ENCODE results near the gene RSRC1.

Gene RSRC1

GRCh38 chr3:158456114-158456513 lies 346.2 kb downstream of the RSRC1 start:
- TF ChIP-seq CTCF (IDR thresholded peaks at IDR 0.05; ENCODE audit: insufficient read depth, low read length, missing control alignments): no peak
- H3K4me3 ChIP-seq (ENCODE audit: low read depth, low read length): no peak overlapping the region
- POLR2A ChIA-PET: no interaction called here
- CTCF ChIA-PET: no interaction called here
- no peak for DNase-seq (ENCODE audit: low read depth, low spot score)

- H3K4me3 ChIP-seq (ENCODE audit: low read depth, low read length): no peak overlapping the region
- POLR2A ChIA-PET: no interaction called here
- CTCF ChIA-PET: interaction anchor here (1.2 kb wide), 1 partner anchor 24 kb away, joined by 3 read pairs; no protein-coding TSS in a partner anchor
- no peak for DNase-seq (ENCODE audit: low read depth, low spot score)
- TF ChIP-seq CTCF (IDR thresholded peaks at IDR 0.05; ENCODE audit: insufficient read depth, low read length, missing control alignments): no peak
Observed at GRCh38 chr3:158458464-158458863, 348.6 kb downstream of the RSRC1 start.

DNA sequence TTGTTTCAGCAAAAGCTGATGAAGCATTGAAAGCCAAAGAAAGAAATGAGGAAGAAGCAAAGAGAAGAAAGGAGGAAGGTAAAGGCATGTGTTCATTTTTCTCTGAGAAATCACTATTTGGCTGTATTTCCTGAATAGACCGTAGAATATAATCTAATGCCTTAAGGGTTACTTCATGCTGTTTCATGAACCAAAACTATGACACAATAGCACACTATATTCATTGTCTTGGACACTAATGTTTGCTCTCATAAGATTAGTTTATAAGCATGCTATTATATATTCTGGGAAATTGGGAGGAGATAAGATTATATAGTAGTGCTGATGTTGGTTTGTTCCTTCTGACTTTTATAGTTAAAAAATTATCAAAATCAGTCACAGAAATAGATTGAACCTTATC lies 351.0 kb downstream of the RSRC1 start:
- no peak overlapping the region for H3K4me3 ChIP-seq (ENCODE audit: low read depth, low read length)
- no peak for DNase-seq (ENCODE audit: low read depth, low spot score)
- TF ChIP-seq CTCF (IDR thresholded peaks at IDR 0.05; ENCODE audit: insufficient read depth, low read length, missing control alignments): no peak
- CTCF ChIA-PET: no interaction called here
- POLR2A ChIA-PET: no interaction called here

- ChIA-PET CTCF (interaction anchor here (1.3 to 1.4 kb wide), 2 partner anchors 30 to 857 kb away, joined by 4 to 6 read pairs; no protein-coding TSS in a partner anchor), POLR2A (no interaction called here)
- TF ChIP-seq CTCF (IDR thresholded peaks at IDR 0.05; ENCODE audit: insufficient read depth, low read length, missing control alignments): no peak
- DNase-seq (ENCODE audit: low read depth, low spot score): no peak
- H3K4me3 ChIP-seq (ENCODE audit: low read depth, low read length): no peak overlapping the region
Observed at GRCh38 chr3:158463556-158463955, 353.7 kb downstream of the RSRC1 start.

GRCh38 chr3:158465074-158465473 lies 355.2 kb downstream of the RSRC1 start:
- POLR2A ChIA-PET: no interaction called here
- CTCF ChIA-PET: no interaction called here
- TF ChIP-seq CTCF (IDR thresholded peaks at IDR 0.05; ENCODE audit: insufficient read depth, low read length, missing control alignments): no peak
- no peak for DNase-seq (ENCODE audit: low read depth, low spot score)
- H3K4me3 ChIP-seq (ENCODE audit: low read depth, low read length): no peak overlapping the region

DNA sequence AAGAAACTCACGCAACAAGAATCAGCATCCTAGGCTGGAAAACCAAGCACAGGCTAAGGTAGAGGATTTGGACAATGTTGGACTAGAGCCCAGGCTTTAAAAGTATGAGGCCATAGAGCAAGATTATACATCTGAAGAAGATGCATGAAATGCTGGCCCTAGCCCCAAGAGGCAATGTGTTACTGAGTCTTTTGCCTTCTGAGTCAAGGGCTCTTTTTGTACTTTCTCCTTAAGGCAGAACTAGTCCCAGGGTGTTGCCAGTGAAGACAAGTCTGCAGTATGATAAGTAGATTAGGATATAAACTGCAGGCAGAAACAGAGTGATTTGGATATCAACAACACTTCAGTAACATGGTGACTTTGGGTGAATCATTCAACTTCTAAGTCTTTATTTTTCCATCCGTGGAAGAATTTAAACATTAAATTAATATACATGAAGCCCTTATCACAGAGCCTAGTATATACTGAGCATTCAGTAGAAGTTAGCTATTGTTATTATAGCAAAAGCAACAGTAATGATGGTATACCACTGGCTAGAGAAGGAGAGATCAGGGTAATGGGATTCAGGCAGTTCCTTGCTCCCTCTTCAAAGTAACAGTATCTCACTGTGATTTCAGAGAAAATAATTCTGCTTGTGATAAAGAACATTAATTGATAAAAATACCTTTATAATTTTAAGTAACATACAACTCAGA lies 361.2 kb downstream of the RSRC1 start:
- ChIA-PET CTCF (no interaction called here), POLR2A (no interaction called here)
- DNase-seq (ENCODE audit: low read depth, low spot score): peak; percentile 16
- TF ChIP-seq CTCF (IDR thresholded peaks at IDR 0.05; ENCODE audit: insufficient read depth, low read length, missing control alignments): no peak
- no peak overlapping the region for H3K4me3 ChIP-seq (ENCODE audit: low read depth, low read length)

All from AG04449 (cell line).